RWPE1 (cell line): Measurements from ENCODE around the gene IFNK.
A peak's percentile ranks its signal among the peaks of the same experiment; 100 is the strongest.

Source experiments
- CTCF ChIA-PET: fragments of 350-600 bp; sonication (Branson Sonifier 250); formaldehyde crosslinking; extraction: SDS; loops from one replicate; lab custom pipeline; 2021; lab: Yijun Ruan, JAX
- POLR2A ChIA-PET: fragments of 400-600 bp; formaldehyde crosslinking; extraction: SDS; loops from one replicate; lab custom pipeline; 2020; ENCODE audit warnings: antibody characterized with exemption; ENCODE audit not compliant: low non-redundant PET; lab: Yijun Ruan, JAX
- DNase-seq: peaks from one replicate; pipeline ENCODE4 v3.0.0; 2012; ENCODE audit warnings: low spot score
- H3K27ac ChIP-seq: fragments of 450-650 bp; 2 replicates; pipeline ENCODE4 v1.5.1; 2017
- TF ChIP-seq, protein P1 (sequence below): fragments of 450-650 bp; conservative IDR thresholded peaks from 2 replicates; pipeline ENCODE4 v1.5.1; 2017; ENCODE audit warnings: low read depth, mild to moderate bottlenecking

IFNK gene

DNA sequence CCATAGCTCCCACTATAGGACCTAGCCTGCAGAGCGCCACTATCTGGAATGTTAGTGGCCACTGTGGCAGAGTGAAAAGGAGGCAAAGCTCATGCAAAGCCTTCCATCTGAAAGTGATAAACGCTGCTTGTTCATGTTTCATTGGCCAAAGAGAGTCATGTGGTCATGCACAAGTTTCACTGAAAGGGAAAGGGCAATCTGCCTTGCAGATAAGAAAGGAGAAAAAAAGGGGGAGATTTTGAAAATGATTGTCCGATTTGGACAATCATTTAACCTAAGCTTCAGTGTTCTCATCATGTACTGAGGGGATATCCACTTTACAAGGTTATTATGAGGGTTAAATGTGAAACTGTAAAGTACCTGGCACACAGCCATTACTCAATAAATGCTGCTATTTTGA lies 14.6 kb downstream of the IFNK start:
- no peak overlapping the region for H3K27ac ChIP-seq
- TF ChIP-seq, protein P1, sequence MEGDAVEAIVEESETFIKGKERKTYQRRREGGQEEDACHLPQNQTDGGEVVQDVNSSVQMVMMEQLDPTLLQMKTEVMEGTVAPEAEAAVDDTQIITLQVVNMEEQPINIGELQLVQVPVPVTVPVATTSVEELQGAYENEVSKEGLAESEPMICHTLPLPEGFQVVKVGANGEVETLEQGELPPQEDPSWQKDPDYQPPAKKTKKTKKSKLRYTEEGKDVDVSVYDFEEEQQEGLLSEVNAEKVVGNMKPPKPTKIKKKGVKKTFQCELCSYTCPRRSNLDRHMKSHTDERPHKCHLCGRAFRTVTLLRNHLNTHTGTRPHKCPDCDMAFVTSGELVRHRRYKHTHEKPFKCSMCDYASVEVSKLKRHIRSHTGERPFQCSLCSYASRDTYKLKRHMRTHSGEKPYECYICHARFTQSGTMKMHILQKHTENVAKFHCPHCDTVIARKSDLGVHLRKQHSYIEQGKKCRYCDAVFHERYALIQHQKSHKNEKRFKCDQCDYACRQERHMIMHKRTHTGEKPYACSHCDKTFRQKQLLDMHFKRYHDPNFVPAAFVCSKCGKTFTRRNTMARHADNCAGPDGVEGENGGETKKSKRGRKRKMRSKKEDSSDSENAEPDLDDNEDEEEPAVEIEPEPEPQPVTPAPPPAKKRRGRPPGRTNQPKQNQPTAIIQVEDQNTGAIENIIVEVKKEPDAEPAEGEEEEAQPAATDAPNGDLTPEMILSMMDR = no peak
- ChIA-PET POLR2A (no interaction called here), CTCF (no interaction called here)
- no peak for DNase-seq

DNA sequence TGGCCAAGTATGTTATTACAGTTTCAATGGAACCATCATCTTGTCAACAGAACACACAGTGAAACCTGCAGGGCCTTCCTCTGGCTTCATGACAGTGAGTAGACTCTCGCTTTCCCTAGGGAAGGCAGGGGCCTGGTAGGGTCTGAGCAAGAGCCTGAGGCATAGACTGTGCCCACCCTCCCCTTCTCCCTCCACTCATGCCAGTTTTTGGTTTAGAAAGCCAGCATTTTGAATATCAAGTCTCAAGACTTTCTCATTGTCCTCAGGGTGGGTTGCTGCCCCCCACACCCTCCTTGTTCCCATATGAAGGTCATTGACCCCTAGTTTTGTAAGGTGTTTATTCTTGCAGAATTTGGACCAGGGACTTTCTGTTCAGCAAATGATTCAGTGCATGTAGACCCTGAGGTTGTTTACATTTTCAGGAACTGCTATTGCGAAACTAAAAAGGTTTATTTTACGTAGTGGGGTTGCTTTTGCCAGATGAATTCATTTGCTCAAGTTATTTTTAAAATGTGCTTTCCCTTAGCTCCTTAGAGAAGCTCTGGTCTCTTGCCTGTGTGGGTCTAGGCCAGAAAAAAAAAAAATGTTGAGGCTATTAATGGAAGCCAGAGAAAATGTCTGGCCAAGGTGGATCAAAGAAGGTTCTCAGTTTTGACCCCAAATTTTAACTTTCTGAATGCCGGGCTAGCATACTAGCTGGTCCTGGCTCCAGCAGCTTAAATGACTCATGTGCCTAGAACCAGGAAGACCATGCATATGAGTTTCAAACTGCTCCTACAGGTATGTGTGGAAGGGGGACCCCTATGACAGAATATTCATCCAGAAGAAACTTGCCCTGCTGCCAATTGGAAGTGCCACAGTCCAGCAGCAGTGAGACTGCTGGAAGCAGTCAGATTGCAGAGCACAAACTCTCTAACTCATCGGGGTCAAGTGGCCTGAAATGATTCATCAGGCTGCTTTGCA lies 15.7 kb downstream of the IFNK start:
- DNase-seq = no peak
- CTCF ChIA-PET = interaction anchor here (0.6 to 0.7 kb wide), 2 partner anchors 284 to 862 kb away, joined by 5 to 6 read pairs; no protein-coding TSS in a partner anchor
- POLR2A ChIA-PET = no interaction called here

DNA sequence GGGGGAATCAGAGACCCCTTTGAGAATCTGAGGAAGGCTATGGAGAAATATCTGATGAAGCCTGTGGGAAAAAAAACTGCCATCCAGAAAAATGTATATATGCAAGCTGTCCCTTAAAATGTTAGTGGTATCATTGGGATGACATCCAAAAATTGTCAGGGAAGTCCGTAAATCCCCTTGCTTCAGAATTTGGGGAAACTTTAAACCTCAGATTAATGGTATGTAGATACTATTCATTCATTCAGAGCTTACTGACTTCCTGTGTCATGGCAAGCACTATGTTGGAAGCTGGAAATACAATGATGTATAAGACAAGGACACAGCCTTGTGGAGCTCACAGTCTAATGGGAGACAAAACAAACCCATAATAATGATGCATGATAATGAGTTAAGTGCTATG lies 16.4 kb downstream of the IFNK start:
- CTCF ChIA-PET = interaction anchor here (0.6 to 0.7 kb wide), 2 partner anchors 285 to 861 kb away, joined by 5 to 6 read pairs; no protein-coding TSS in a partner anchor
- H3K27ac ChIP-seq = peak overlapping the region; percentile 66; the same call in 1 of the 2 replicates
- TF ChIP-seq, protein P1 = no peak
- DNase-seq = no peak
- POLR2A ChIA-PET = no interaction called here

More for the DNA sequence above, 15.7 kb downstream of the IFNK start:
- TF ChIP-seq, protein P1 = no peak
- peak overlapping the region; percentile 66 for H3K27ac ChIP-seq

DNA sequence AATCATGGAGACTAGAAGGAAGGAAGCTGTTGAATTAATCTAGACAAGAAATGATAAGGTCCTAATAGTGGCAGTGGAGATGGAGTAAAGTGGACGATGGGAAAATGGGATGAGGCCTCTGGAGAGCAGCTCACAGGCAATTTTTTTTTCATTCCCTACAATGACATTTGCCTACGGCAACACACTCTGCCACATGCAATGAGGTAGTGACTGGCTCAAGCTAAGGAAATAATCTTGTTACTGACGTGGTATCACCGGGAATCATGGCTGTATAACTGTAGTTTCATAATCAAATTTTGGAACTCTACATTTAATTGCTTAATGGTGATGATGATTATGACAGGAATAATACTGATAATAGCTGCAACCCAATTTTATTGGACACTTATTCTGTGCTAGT lies 17.6 kb downstream of the IFNK start:
- TF ChIP-seq, protein P1 = no peak
- H3K27ac ChIP-seq = no peak overlapping the region
- DNase-seq = no peak
- POLR2A ChIA-PET = no interaction called here
- CTCF ChIA-PET = interaction anchor here (0.6 kb wide), 1 partner anchor 52 kb away, joined by 3 read pairs; no protein-coding TSS in a partner anchor

DNA sequence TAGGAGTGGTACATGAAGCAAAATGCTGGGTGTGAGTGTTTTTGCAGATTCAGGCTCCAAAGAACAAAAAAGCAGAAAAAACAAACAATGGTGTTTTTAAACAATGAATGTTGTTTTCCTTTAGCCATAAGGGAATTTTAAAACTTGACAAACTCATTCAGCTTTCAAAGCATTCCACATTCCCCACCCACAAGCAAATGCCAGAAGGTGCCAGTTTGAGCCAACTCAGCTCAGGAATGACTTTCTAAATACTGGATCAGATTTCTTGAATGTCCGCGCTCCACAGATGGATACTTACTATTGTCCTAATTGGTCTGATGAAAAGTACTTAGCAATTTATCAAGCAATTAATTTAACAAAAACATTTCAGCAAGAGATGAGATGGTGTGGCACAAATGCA lies 18.4 kb downstream of the IFNK start:
- TF ChIP-seq, protein P1 = no peak
- POLR2A ChIA-PET = no interaction called here
- CTCF ChIA-PET = no interaction called here
- H3K27ac ChIP-seq = no peak overlapping the region
- DNase-seq = no peak

DNA sequence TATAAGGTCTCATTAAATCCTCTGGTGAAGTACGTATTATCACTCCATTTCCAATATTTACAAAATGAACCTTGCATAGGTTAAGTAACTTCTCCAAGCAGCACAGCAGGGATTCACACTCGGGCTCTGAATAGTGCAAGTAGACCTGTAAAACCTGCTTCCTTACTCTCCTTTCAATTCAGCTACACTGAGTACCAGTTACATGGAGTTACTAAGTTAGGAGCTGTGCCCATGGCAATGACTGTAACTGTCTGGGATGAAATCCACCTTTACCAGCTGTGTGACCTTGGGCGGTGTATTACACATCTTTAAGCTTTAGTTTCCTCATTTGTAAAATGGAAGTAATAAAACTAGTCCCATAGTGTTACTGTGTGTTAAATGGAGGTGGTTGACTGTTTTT lies 21.4 kb downstream of the IFNK start:
- ChIA-PET CTCF (interaction anchor here (0.6 to 5.0 kb wide), 2 partner anchors 13 to 212 kb away, joined by 3 to 32 read pairs; no protein-coding TSS in a partner anchor), POLR2A (no interaction called here)
- TF ChIP-seq, protein P1 = no peak
- DNase-seq = no peak
- no peak overlapping the region for H3K27ac ChIP-seq
